Measurements from ENCODE around the gene MS4A6A.
"Not testable (repeated sequence)": the region's sequence is repeated elsewhere in the genome, so short reads cannot be mapped to it uniquely, and the experiment has no call there.

MS4A6A gene, protein sequence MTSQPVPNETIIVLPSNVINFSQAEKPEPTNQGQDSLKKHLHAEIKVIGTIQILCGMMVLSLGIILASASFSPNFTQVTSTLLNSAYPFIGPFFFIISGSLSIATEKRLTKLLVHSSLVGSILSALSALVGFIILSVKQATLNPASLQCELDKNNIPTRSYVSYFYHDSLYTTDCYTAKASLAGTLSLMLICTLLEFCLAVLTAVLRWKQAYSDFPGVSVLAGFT

DNA sequence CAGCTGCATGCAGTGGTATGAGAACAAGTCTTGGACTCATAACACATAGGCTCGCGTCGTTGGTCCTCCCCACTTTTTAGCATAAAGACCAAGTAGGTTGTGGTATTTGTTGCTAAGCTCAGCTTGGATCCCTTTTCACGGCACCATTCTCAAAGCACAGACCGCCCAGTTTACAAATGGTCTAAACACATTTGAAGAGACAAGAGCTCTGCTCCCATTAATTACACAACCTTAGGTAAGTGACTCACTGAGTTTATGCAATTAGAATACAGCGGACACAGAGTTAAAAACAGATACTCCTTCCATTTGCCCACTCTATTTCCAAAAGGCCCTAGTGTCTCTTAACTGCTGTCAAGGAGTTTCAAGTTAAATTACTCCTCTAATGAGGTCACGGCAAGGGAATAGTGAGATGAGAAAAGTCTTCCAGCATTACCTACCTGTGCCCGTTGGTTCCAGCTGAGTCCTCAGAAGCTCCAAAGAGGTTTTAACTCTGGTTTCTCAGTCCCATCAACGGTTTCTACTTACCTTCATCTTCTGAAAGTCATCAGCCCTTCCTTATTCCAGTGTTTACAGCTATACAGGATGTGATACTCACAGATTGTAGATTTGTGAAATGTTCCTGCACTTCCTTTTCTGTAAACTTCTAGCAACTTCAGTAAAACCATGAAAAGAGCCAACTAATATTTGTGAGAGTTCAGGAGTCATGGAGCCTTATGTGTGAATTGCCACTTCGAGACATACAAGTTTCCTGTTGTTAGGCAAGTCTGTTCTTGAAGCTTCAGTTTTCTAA lies at the start of gene MS4A6A:
MS4A6A (minus strand) TSS at position 543 of the 790 bp plus-strand sequence. CDS start 1,356 bp downstream, outside the sequence.
- no peak for DNase-seq (ENCODE audit: low read depth in 2 of 2)

DNA sequence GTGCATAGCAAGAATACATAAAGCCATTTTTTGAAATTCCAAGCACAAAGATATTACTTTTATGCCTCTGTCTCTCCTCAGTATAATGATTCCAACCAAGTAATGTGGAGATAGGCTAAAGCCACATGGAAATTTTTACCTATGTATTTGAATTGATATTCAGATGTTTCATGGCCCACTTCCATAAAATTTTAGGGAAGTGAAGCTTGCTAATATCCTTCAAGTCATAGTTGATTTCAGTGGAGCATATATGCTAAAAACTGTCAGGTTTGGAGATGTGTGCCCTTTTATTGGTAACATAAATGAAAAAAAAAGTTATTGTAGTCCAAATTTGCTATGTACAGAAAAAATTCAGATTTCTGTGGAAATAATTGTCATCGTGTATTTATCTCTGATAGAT lies 47.8 kb upstream of the MS4A6A start:
- no peak for DNase-seq (ENCODE audit: low read depth in 2 of 2)

DNA sequence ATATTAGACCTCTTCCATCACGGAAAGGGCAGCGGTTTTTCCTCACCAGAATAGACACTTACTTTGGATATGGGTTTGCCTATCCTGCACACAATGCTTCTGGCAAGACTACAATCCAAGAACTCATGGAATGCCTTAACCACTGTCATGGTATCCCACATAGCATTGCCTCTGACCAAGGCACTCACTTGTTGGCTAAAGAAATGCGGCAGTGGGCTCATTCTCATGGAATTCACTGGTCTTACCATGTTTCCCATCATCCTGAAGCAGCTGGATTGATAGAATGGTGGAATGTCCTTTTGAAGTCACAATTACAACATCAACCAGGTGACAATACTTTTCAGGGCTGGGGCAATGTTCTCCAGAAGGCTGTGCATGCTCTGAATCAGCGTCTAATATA lies 39.3 kb upstream of the MS4A6A start:
- DNase-seq (ENCODE audit: low read depth in 2 of 2) = no peak

DNA sequence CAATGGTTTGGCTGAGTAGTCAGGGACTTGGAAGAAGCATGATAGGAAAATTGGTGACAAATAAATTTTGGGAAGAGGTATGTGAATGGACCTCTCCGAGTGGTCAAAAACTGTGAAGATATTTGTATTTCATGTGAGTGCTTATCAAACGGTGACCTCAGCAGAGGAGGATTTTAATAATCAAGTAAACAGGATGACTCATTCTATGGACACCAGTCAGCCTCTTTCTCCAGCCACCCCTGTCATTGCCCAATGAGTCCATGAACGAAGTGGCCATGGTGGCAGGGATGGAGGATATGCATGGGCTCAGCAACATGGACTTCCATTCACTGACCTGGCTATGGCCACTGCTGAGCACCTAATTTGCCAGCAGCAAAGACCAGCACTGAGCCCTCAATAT lies 38.8 kb upstream of the MS4A6A start:
- DNase-seq (ENCODE audit: low read depth in 2 of 2) = no peak

DNA sequence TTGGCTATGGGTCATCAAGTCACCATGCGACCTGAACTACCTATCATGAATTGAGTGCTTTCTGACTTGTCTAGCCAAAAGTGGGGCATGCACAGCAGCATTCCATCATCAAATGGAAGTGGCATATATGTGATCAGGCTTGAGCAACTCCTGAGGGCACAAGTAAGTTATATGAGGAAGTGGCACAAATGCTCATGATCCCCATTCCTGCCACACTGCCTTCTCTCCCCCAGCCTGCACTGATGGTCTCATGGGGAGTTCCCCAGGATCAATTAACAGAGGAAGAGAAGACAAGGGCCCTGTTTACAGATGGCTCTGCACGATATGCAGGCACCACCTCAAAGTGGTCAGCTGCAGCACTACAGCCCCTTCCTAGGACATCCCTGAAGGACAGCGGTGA lies 38.3 kb upstream of the MS4A6A start:
- no peak for DNase-seq (ENCODE audit: low read depth in 2 of 2)

DNA sequence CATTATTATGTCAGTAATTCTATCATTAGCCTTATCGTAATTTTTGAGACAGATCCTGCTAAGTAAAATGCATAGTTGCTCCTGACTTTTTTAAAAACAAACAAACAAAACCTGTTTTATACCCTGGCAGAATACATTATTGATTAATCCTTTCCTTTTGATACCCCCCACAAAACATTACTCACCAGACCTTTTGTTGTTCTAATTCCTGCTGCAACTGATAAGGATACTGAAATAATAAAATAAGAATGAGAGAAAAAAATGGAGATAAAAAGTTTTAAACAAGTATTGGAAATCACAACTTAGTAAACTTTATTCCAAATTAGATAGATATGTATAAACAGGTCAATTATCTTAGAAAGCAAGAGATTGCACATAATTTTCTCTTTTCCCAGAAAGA lies 31.5 kb upstream of the MS4A6A start:
- no peak for DNase-seq (ENCODE audit: low read depth in 2 of 2)

DNA sequence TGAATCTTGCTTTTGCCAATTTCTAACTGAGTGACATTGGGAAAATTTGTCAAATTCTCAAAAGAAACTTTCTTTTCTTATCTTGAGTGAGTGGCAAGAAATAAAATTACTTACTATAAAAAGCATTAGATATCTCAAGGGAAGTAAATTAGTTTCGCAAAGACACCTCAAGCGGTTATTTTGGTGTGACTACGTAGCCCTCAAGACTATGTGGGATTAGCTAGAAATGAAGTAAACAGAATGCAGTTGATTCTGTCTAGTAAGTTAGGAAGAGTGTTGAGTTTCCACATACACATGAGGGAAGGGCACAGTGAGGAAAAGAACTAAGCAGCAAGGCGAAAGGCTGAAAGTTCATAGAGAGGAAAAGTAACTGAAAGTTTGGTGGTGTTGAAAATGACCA lies 28.3 kb upstream of the MS4A6A start:
- DNase-seq (ENCODE audit: low read depth in 2 of 2) = no peak

DNA sequence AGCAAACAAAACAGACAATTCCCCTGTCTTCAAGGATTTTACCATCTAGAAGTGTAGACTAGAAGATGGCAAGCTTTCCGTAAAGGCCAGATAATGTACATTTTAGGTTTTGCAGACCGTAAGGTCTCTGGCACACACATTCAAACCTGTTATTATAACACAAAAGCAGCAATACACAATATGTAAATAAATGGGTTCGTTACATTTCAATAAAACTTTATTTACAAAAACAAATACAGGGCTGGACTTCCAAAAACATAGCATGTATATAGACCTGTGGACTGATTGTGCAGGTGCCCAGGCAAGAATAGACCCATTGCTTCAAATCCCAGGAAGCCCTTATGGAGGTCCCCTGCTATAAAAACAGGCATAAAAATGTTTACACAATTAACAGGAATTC lies 27.1 kb upstream of the MS4A6A start:
- no peak for DNase-seq (ENCODE audit: low read depth in 2 of 2)

DNA sequence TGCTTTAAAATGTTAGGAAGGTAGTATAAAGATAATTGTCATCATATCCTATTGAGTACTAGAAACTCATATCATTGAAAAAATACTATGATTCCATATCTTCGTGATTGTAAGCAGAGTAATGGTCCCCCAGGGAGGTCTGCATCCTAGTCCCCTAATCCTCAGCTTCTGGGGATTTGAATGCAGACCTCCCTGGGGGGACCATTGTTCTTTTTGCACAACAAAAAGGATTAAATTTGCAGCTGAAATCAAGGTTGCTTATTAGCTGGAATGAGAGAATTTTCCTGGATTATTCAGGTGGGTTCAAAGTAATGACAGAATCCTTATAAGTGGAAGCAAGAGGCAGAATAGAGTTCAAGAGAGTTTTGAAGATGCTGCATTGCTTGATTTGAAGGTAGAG lies 26.1 kb upstream of the MS4A6A start:
- no peak for DNase-seq (ENCODE audit: low read depth in 2 of 2)

DNA sequence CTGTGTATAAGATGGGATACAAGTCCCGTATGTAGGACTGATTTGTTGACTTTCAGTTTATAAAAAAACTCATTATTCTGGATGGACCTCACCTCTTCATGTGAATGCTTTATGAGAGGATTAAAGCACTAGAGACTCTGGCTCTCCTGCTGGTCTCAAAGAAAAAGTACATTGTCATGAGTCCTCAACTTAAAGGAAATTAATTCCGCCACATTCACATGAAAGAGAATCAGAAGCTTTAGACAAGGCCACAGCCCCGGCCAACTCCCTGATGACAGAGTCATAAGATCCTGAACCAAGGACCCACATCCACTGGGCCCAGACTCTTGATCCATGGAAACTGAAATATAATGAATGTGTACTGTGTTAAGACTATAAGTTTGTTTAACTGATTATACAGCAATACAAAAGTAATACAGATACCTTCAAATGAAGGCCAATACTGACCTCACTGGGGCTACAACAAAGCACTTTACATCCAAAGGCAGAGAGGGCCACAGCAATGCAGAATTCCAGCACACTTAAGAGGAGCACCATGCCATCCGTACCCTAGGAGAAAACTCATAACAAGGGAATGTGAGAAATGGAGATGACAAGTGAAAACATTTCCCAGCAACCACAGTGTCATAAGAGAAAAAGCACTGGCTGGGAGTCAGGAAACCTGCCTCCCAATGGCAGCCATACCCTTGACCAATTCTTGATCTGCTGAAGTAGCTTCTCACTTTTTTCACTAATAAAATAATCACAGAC lies 25.4 kb upstream of the MS4A6A start:
- no peak for DNase-seq (ENCODE audit: low read depth in 2 of 2)

DNA sequence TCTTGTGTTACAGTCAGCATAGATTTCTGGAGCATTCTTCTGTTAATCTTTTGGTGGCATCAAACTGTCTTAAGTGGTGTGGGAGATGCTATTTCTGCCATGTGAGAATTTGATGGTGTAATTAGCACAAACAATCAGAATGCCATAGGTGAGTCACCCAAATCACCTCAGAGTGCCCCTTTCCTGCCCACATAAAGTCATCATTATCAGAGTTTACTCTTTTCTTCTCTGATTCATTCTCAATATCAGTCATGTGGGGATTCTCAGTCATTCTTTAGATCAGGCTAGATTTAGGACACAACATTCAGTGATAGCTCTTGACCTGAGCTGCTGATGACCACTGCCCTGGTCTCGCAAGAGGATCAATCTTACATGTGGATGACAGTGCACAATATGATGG lies 23.7 kb upstream of the MS4A6A start:
- DNase-seq (ENCODE audit: low read depth in 2 of 2) = no peak

DNA sequence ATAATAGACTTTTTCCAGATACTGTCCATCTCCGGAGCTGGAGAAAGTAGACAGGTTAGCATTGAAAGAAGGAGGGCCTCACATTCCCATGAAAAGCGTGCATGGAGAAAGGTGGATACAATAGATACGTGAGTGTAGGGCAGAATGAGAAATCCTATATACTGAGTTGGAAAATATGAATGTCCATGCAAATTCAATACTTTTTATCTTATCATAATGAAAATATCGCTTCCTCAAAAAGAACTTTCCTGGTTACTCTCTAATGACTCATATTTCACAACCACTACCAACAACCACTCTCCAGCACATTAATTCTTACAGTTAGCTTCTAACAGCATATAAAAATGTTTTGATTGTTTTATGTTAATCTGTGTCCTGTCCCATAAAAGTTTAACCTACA lies 22.0 kb upstream of the MS4A6A start:
- no peak for DNase-seq (ENCODE audit: low read depth in 2 of 2)

DNA sequence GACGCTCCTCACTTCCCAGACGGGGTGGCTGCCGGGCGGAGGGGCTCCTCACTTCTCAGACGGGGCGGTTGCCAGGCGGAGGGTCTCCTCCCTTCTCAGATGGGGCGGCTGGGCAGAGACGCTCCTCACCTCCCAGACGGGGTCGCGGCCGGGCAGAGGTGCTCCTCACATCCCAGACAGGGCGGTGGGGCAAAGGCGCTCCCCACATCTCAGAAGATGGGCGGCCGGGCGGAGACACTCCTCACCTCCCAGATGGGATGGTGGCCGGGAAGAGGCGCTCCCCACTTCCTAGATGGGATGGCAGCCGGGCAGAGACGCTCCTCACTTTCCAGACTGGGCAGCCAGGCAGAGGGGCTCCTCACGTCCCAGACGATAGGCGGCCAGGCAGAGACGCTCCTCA lies 18.5 kb upstream of the MS4A6A start:
- DNase-seq (ENCODE audit: low read depth in 2 of 2) = not testable (repeated sequence)

DNA sequence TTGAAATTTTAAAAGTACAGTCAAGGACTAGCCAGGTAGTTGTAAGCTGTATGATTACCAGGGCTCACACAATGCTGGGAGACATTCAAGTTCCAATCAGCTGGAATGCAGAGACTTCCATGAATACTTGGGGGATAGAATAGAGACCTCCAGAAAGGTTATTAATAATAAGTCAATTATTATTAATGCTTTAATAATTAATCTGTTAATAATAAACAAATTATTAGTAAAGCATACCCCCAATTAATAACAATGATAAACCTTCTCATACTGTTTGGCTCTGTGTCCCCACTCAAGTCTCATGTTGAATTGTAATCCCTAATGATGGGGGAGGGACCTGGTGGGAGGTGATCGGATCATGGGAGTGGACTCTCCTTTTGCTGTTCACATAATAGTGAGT lies 14.6 kb upstream of the MS4A6A start:
- no peak for DNase-seq (ENCODE audit: low read depth in 2 of 2)

DNA sequence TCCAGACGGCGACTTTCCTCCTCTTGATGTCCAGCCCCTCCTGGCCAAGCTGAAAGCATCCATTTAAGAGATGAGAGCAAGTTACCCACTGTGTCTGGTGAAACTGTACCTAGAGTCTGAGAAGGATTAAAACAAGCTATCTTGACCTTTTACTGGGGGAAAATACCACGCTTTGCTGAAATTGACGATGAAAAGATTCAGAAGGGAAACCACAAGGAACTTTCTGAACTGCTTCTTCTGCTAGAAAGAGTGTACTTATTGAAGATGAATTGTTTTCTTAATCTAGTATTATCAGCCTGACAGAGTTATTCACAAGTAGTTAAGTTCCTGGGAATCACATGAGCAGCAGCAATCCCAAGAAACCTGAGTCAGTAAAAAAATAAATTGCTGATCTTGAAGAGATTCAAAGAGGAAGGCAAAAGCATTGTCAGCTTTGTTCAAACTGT lies 13.1 kb upstream of the MS4A6A start:
- DNase-seq (ENCODE audit: low read depth in 2 of 2) = no peak

DNA sequence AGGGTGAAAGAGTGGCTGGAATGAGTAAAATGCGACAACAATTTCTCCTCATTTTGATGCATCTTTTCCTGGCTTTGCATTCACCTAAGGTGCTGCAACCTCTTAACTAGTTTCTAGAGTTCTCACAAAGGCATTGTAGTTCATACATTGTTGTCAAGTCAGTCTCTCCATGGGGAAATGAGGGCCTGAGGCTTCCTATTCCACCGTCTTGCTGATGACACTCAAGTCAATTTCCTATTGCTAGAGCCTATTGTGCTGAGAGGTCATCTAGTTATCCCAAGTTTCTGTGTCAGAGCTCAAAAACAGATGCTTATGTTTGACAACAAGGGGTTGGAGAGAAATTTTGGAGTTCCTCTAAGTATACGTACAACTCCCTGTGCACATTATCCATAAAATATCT lies 11.6 kb upstream of the MS4A6A start:
- DNase-seq (ENCODE audit: low read depth in 2 of 2) = no peak

DNA sequence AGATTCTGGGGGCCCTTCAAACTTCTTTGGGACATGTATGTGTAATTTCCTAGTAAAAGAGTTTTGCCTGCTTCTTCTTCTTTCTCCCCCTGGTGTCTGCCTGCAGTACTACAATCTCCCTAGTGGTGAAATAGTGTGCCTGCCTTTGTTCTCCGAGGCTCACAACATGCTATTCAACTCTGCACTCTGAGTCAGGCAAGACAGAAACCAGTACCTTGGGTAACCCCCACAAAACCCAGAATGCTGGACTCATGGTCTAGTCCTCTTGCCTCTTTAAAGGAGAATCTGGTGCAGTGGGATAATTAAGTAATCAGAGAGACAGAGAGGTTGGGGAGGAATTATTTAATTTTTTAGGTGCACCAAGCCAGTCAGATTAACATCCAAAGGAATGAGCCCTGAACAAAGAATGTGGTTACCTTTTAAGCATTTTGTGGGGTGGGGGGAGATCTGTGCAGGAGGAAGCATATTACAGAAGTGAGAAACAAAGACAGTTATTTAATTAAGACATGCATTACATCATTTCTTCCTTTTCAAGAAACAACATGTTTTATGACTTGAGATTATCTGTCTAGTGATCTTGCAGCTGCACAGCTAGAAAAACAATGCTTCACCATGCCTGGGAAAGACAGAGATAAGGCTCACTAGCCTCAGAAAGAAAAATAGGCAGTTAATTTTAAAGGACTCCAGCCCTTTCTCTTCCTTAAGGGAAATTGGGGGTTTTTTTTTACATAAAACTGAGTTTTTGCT lies 11.0 kb upstream of the MS4A6A start:
- DNase-seq (ENCODE audit: low read depth in 2 of 2) = peak; percentile 8 to 48

DNA sequence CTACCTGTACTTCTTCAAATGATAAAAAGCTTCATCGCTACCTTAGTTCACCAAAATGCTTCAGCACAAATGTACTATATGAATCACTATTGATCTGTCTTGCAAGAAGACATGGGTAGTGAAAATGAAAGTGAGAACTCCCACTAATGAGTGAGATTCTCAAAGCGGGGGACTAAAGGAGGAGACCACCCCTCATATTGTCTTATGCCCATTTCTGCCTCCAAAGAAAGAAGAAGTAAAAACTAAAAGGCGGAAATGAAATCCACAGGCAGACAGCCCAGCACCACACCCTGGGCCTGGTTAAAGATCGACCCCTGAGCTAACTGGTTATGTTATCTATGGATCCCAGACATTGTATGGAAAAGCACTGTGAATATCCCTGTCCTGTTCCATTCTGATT lies 9.7 kb upstream of the MS4A6A start:
- not testable (repeated sequence) for DNase-seq (ENCODE audit: low read depth in 2 of 2)

DNA sequence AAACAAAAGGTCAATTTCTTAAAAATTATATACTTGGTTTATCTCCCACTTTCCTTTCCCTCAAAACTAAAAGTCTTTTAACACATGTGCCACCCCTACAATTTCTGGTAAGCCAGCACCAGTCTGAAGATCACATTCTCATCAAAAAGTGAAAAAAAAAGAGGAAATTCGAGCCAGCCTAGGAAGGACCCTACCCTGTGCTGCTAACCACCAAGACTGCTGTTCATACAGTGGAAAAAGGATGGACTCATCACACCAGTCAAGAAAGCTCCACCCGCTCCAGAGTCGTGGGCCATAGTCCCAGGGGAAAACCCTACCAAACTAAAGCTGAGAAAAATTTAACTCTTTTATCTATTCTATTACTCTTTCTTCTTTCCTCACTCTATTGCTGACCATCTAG lies 5.6 kb upstream of the MS4A6A start:
- not testable (repeated sequence) for DNase-seq (ENCODE audit: low read depth in 2 of 2)

DNA sequence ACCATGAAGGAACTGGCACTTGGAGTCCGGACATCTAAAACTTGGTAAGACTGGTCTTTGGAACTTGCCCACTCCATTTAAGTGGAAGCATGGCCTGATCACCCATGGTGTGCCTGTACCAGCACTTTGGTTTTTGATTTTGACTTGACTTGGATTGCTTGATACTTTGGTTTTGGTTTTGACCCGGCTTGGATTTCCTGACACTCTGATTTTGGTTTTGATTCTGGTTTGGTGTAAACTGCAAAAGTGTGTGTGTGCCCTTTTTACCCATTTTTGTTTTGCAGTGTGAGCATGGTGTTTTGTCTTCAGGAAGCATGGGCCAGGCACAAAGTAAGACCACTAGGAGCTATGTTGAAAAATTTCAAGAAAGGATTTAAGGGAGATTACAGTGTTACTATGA lies 3.2 kb upstream of the MS4A6A start:
- DNase-seq (ENCODE audit: low read depth in 2 of 2) = not testable (repeated sequence)

DNA sequence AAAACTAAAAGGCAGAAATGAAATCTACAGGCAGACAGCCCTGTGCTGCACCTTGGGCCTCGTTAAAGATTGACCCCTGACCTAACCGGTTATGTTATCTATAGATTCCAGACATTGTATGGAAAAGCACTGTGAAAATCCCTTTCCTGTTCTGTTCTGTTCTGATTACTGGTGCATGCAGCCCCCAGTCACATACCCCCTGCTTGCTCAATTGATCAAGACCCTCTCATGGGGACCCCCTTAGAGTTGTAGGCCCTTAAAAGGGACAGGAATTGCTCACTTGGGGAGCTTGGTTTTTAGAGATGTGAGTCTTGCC lies 2.6 kb upstream of the MS4A6A start:
- not testable (repeated sequence) for DNase-seq (ENCODE audit: low read depth in 2 of 2)

DNA sequence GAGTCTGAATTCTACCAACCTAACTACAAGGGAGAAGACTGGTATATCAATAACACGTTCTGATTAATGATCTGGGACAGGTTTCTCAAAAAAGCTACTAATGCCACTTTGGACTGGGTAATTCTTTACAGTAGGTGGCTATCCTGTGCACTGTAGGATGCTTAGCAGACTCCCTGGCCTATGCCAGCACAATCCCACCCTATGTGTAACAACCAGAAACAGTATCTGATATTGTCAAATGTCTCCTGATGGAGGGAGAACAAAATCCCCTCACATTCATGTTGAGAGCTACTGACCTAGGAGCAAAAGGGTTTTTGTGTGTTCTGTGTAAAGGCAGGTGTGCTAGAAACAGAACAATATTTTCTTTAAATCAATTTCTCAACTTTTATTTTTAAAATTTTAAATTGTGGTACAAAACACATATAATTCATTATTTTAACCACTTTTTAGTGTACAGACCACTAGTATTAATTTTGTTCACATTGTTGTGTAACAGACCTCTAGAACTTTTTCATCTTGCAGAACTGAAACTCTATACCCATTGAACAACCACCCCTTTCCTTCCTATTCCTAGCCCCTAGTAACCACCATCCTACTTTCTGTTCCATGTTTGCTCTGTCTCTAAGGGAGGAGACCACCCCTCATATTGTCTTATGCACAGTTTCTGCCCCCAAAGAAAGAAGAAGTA lies 2.1 kb upstream of the MS4A6A start:
- no peak for DNase-seq (ENCODE audit: low read depth in 2 of 2)
